NCI-H1436 (cell line): ENCODE results near the gene FKBP2.
A peak's percentile ranks its signal among the peaks of the same experiment; 100 is the strongest.
"Not testable (repeated sequence)": the region's sequence is repeated elsewhere in the genome, so short reads cannot be mapped to it uniquely, and the experiment has no call there.

Experiments used
- DNase-seq: peaks from one replicate; lab custom pipeline; 2025; lab: John Stamatoyannopoulos, UW

The FKBP2 gene

GRCh38 chr11:64233913-64234586, 6.8 kb upstream of the FKBP2 start, which contains the start of gene VEGFB:
Gene VEGFB, plus strand, starts transcription at chr11:64234584. Its CDS starts 250 bp downstream, at chr11:64234834.
- peak; percentile 70 for DNase-seq

GRCh38 chr11:64234647-64235379, 6.1 kb upstream of the FKBP2 start:
- peak; percentile 57 for DNase-seq

- no peak for DNase-seq
These were observed 5.3 kb upstream of the FKBP2 start for GRCh38 chr11:64235437-64236161.

GRCh38 chr11:64237484-64237951, 3.4 kb upstream of the FKBP2 start:
- no peak for DNase-seq

GRCh38 chr11:64238076-64238475, 2.8 kb upstream of the FKBP2 start:
- no peak for DNase-seq

- no peak for DNase-seq
These were observed 1.9 kb upstream of the FKBP2 start for GRCh38 chr11:64238999-64239398.

- no peak for DNase-seq
These were observed 1.0 kb upstream of the FKBP2 start for GRCh38 chr11:64239662-64240434.

- DNase-seq = no peak
These were observed 271 bp downstream of the FKBP2 start for GRCh38 chr11:64241241-64241490.

GRCh38 chr11:64241491-64242374, 838 bp downstream of the FKBP2 start:
- DNase-seq = peak; percentile 97

- no peak for DNase-seq
These were observed 2.5 kb downstream of the FKBP2 start for GRCh38 chr11:64243236-64243854.

GRCh38 chr11:64244107-64244506, 3.2 kb downstream of the FKBP2 start:
- DNase-seq = no peak

- DNase-seq = no peak
These were observed 4.1 kb downstream of the FKBP2 start for GRCh38 chr11:64244966-64245365.

GRCh38 chr11:64245401-64245796, 4.5 kb downstream of the FKBP2 start:
- DNase-seq = no peak

- no peak for DNase-seq
These were observed 5.1 kb downstream of the FKBP2 start for GRCh38 chr11:64245797-64246620.

- DNase-seq = not testable (repeated sequence)
These were observed 5.7 kb downstream of the FKBP2 start for GRCh38 chr11:64246621-64246870.

- peak; percentile 73 for DNase-seq
These were observed 6.2 kb downstream of the FKBP2 start, which contains the start of gene PPP1R14B for GRCh38 chr11:64246871-64247728. Gene PPP1R14B, minus strand, starts transcription at chr11:64246943. Its CDS starts 270 bp downstream, at chr11:64246673.

GRCh38 chr11:64247729-64248531, 7.0 kb downstream of the FKBP2 start:
- DNase-seq = no peak

- DNase-seq = no peak
These were observed 7.7 kb downstream of the FKBP2 start for GRCh38 chr11:64248578-64248977.
